Nephron progenitor cell (in vitro differentiated cells): ENCODE measurements around the gene TBC1D20.

Experiments
- DNase-seq: peaks from one replicate; pipeline ENCODE4 v3.0.0; 2021
- H3K27ac Mint-ChIP-seq: 2 replicates; pipeline ENCODE4 v1.8.0; 2021; ENCODE audit warnings: mild to moderate bottlenecking, moderate library complexity, mixed read lengths
- H3K27me3 Mint-ChIP-seq: 2 replicates; pipeline ENCODE4 v1.8.0; 2021; ENCODE audit warnings: mild to moderate bottlenecking, low read depth, mixed read lengths; ENCODE audit not compliant: poor library complexity
- H3K36me3 Mint-ChIP-seq: 2 replicates; pipeline ENCODE4 v1.8.0; 2021; ENCODE audit warnings: low read depth, mixed read lengths
- H3K4me1 Mint-ChIP-seq: 2 replicates; pipeline ENCODE4 v1.8.0; 2021; ENCODE audit warnings: mixed read lengths
- H3K4me3 Mint-ChIP-seq: 2 replicates; pipeline ENCODE4 v1.8.0; 2021; ENCODE audit warnings: mild to moderate bottlenecking, moderate library complexity, mixed read lengths
- H3K9me3 Mint-ChIP-seq: 2 replicates; pipeline ENCODE4 v1.8.0; 2021; ENCODE audit warnings: mild to moderate bottlenecking, moderate library complexity, mixed read lengths
- TF ChIP-seq, protein P1 (sequence below): fragments of 200-600 bp; sonication (generic); IDR thresholded peaks from 2 replicates; pipeline ENCODE4 v1.5.0; 2021; ENCODE audit warnings: antibody characterized with exemption

TBC1D20 gene

DNA sequence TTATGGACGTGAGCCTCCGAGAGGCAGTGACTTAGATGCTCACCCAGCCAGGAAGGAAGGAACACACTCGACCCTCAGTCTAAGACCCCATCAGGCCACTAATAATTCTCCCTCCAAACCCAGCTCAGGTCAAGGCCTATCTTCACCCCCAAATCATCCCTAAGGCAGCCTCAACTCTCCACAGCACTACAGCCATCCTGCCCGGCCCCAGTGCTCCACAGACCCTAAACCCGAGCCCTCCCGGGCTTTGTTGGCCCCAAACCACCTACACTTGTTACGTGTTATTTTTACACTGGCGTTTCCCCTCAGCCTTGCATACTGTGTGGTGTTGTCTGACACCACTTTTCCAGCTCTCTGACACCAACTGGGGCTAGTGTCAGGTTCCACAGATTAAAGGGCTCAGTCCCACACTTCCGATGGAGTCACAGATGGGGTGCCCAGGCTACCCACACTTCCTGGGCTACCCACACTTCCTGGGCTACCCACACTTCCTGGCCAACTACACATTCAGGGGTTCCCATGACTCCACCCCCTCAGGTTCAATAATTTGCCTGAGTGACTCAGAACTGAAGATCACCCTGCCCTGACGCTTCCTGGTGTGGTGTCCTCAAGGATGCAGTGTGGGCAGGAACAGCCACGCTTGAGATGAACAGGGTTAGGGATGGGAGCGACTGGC lies 28.9 kb downstream of the TBC1D20 start:
- Mint-ChIP-seq H3K27me3 (peaks cover 4% of the 10 kb centered on the region), H3K36me3 (peaks cover 38% of the 10 kb centered on the region), H3K27ac (peak overlapping the region; percentile 98), H3K4me1 (peaks cover 29% of the 10 kb centered on the region), H3K9me3 (no peaks in the 10 kb centered on the region), H3K4me3 (no peak overlapping the region)
- TF ChIP-seq, protein P1, sequence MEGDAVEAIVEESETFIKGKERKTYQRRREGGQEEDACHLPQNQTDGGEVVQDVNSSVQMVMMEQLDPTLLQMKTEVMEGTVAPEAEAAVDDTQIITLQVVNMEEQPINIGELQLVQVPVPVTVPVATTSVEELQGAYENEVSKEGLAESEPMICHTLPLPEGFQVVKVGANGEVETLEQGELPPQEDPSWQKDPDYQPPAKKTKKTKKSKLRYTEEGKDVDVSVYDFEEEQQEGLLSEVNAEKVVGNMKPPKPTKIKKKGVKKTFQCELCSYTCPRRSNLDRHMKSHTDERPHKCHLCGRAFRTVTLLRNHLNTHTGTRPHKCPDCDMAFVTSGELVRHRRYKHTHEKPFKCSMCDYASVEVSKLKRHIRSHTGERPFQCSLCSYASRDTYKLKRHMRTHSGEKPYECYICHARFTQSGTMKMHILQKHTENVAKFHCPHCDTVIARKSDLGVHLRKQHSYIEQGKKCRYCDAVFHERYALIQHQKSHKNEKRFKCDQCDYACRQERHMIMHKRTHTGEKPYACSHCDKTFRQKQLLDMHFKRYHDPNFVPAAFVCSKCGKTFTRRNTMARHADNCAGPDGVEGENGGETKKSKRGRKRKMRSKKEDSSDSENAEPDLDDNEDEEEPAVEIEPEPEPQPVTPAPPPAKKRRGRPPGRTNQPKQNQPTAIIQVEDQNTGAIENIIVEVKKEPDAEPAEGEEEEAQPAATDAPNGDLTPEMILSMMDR = no peak
- DNase-seq = no peak

DNA sequence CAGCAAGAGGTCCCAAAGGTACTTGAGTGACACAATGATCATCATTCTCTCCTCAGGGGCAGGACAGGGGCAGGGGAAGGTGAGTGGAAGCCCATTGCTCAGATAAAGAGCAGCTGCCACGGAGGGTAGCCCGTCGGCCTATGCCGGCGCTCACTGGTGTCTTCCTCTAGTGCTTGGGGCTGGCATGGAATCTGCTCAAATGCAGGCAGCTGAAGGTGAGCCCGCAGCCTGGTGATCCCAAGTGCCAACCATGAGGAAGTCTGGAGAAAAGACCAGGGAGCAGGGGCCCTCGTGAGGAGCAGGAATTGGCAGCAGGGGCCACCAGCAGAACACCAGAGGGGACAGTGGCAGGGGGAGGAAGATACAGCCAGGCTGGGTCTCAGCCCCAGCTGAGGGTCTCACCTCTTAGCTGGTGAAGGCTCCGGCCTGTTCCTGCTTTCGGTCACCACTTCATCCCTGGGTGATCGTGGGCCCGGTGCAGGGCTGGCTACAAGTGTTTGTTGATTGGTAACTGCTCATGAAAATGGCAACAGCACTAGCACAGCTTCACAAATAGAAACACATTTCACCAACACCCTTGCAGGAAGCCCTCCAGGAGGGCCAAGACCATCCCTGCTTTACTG lies 29.5 kb downstream of the TBC1D20 start:
- Mint-ChIP-seq H3K9me3 (no peaks in the 10 kb centered on the region), H3K36me3 (peaks cover 42% of the 10 kb centered on the region), H3K4me1 (peaks cover 29% of the 10 kb centered on the region), H3K4me3 (no peak overlapping the region), H3K27ac (peak overlapping the region; percentile 98), H3K27me3 (peaks cover 4% of the 10 kb centered on the region)
- no peak for DNase-seq
- TF ChIP-seq, protein P1 = no peak

DNA sequence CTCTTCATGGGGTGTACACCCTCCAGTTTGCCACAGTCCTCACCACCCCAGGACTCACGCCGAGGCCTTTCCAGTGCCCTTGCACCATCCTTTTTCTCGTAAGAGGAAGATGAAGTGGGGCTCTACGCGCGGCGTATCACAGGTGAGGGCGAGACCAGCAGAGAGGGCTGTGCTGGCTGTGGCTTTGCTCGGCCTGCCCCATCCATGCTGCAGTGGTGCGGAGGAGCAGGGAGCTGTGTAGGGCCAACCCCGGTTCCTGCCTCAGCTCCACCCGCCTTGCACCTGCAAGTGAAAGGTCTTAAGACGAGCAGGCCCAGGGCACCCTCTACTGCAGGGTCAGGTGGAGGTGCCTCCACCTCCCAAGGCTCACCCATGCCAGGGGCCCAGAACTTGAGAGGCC lies 30.1 kb downstream of the TBC1D20 start:
- peak overlapping the region; percentile 88 for H3K27ac Mint-ChIP-seq
- no peaks in the 10 kb centered on the region for H3K9me3 Mint-ChIP-seq
- peaks cover 37% of the 10 kb centered on the region for H3K36me3 Mint-ChIP-seq
- TF ChIP-seq, protein P1 = no peak
- no peak overlapping the region for H3K4me3 Mint-ChIP-seq
- H3K27me3 Mint-ChIP-seq = peaks cover 4% of the 10 kb centered on the region
- H3K4me1 Mint-ChIP-seq = peaks cover 29% of the 10 kb centered on the region
- no peak for DNase-seq

DNA sequence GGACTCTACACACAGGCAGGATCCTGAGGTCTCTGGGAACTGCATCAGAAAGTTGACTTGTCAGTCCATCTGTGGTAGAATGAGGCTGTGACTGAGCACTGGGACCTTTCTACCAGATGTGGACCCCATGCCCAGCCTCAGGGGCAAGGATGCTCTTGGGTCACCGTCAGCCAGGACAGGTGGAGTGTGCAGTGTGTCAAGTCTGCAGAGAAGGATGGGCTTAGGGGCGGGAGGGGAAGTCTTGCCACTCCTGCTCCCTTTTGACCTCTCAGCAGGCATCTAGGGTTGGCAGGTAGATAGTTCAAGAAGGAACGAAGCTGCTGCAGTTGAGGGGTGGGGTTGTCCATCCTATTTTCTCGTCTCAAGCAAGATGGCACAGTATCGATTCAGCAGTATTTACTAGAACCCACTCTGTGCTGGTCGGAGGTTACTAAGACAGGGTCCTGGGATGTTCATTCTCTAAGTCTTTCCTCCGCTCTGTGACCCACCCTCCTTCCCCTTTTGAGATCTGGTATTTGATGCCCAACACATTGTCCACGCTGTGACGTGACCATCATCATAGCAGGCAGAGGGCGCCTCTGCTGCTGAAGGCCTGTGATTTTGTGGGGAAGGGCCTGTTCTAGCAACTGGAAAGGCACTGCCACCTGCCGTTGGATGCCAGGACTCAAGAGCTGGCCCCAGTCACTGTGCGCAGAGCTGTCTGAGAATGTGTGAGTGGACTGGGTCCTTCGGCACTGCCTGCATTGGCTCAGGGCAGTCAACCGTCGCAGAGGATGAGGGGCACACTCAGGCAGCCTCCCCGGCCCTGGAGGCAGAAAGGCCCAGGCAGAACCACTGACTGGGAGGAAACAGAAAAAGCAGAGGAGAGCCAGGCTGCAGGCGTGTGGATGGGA lies 31.1 kb downstream of the TBC1D20 start:
- Mint-ChIP-seq H3K9me3 (no peaks in the 10 kb centered on the region), H3K27me3 (peaks cover 4% of the 10 kb centered on the region), H3K4me1 (peaks cover 29% of the 10 kb centered on the region), H3K36me3 (peaks cover 33% of the 10 kb centered on the region), H3K27ac (peak overlapping the region; percentile 88), H3K4me3 (no peak overlapping the region)
- TF ChIP-seq, protein P1 = peak; percentile 44
- DNase-seq = peak; percentile 54

DNA sequence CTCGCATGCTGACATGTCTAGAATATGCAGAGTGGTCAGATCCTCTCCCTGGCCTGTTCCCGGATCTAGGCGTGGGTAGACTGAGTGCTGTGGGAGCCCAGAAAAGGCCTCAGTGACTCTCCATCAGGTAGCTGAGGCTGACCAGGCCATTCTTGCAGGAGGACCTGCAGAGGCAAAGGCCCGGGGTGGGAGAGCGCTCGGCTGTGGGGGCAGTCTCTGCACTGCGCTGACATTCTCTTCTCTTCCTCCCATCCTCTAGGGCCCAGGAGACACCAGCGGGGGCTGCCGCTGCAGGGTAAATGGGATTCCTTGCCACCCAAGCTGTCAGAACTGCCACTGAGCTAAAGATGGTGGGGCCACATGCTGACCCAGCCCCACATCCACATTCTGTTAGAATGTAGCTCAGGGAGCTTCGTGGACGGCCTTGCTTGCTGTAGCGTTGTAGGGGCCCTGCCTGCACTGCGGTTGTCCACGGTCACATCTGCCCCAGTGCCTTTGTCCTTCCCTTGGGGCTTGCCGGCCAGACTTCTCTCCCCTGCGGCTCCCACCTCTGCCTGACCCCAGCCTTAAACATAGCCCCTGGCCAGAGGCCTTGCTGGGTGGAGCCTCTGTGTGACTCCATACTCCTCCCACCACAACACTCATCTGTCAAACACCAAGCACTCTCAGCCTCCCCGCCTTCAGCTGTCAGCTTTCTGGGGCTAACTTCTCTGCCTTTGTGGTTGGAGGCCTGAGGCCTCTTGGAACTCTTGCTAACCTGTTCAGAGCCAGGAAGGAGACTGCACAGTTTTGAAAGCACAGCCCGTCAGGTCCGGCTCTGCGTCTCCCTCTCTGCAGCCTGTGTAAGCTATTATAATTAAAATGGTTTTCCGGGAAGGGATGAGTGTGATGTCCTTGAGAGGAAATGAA lies 32.0 kb downstream of the TBC1D20 start:
- TF ChIP-seq, protein P1 = no peak
- Mint-ChIP-seq H3K9me3 (no peaks in the 10 kb centered on the region), H3K36me3 (peaks cover 28% of the 10 kb centered on the region), H3K27ac (peak overlapping the region; percentile 64), H3K27me3 (peaks cover 4% of the 10 kb centered on the region), H3K4me1 (peaks cover 29% of the 10 kb centered on the region), H3K4me3 (no peak overlapping the region)
- DNase-seq = no peak
